Spleen (tissue), 7 donors: ENCODE results near the gene APOL2.

ENCODE experiments used
- POLR2A ChIP-seq, 3 donors: fragments of 450-650 bp; IDR thresholded peaks; one replicate each; pipeline ENCODE4 v1.5.1; 2017; ENCODE audit warnings: antibody characterized with exemption in 3 of 3, mild to moderate bottlenecking in 1 of 3
- POLR2AphosphoS5 ChIP-seq, 3 donors: sonication (generic); formaldehyde crosslinking; IDR thresholded peaks; one replicate each; pipeline ENCODE4 v1.5.1; 2017; ENCODE audit warnings: antibody characterized with exemption in 3 of 3
- TF ChIP-seq, protein P1 (sequence below), 11 experiments: fragments of 200-600 bp in 7 of 11; fragments of 450-650 bp in 4 of 11; sonication (generic) in 4 of 11; IDR thresholded peaks in 8 of 11; conservative IDR thresholded peaks in 3 of 11; 1 replicate in 7 of 11; 2 replicates in 4 of 11; pipeline versions ENCODE4 v1.4.0 to v1.8.0; 2016 to 2021; ENCODE audit warnings: antibody characterized with exemption in 11 of 11, inconsistent platforms in 4 of 11, mild to moderate bottlenecking in 1 of 11
- donor health status: DM: no; HTN: no; CAD: no; lungs with moderate emphysema.
- donor health status: DM: no; HTN: no; CAD: no.
- donor health status: DM: no; HTN: no; CAD: no.

DNA sequence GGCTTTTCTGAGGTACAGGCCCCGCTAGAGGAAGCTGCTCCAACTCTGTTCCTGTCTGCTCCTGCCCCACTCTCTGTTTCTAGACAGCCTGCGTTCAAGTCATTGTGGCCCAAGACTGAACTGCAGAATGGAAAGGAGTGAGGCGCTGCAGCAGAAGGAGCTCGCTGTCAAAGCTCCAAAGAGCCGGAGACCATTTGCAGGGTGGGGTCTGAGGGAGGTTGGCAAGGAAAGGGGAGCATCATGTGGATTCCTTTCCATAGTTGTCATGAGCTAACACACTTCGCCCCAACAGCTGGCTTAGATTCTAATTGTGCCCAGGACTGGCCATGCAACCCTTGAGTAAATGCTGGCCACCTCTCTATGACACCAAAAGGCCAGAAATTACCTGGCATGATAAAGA, 56.5 kb downstream of the APOL2 start:
- TF ChIP-seq, protein P1, sequence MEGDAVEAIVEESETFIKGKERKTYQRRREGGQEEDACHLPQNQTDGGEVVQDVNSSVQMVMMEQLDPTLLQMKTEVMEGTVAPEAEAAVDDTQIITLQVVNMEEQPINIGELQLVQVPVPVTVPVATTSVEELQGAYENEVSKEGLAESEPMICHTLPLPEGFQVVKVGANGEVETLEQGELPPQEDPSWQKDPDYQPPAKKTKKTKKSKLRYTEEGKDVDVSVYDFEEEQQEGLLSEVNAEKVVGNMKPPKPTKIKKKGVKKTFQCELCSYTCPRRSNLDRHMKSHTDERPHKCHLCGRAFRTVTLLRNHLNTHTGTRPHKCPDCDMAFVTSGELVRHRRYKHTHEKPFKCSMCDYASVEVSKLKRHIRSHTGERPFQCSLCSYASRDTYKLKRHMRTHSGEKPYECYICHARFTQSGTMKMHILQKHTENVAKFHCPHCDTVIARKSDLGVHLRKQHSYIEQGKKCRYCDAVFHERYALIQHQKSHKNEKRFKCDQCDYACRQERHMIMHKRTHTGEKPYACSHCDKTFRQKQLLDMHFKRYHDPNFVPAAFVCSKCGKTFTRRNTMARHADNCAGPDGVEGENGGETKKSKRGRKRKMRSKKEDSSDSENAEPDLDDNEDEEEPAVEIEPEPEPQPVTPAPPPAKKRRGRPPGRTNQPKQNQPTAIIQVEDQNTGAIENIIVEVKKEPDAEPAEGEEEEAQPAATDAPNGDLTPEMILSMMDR (IDR thresholded peaks at IDR 0.05 in 8 of 11, conservative IDR thresholded peaks at IDR 0.05 in 3 of 11): no peak
- TF ChIP-seq POLR2A (IDR thresholded peaks at IDR 0.05): no peak
- no peak for TF ChIP-seq POLR2AphosphoS5 (IDR thresholded peaks at IDR 0.05)
